WTC11 (cell line): ENCODE measurements around the gene LRP10. TPM values are rescaled to one million over a fixed set of nuclear protein-coding genes. Genes with fewer than 3 reads are reported as not detected.

Source experiments
- ATAC-seq: fragments of 200-7000 bp; cut with Tn5 transposase; 2 replicates; pipeline ENCODE4 v1.10.0; 2021; ENCODE audit warnings: mild to moderate bottlenecking, moderate library complexity
- CTCF ChIA-PET: fragments of 300-600 bp; sonication (Branson Sonifier 250); formaldehyde crosslinking; loops from one replicate; lab custom pipeline; 2021; ENCODE audit warnings: antibody characterized with exemption; lab: Charles Lee
- POLR2A ChIA-PET: fragments of 350-600 bp; sonication (Branson Sonifier 250); formaldehyde crosslinking; loops from one replicate; lab custom pipeline; 2021; ENCODE audit warnings: antibody characterized with exemption; lab: Charles Lee
- DNase-seq: peaks from one replicate; pipeline ENCODE4 v3.0.0; 2021; ENCODE audit warnings: low spot score
- H3K27ac Mint-ChIP-seq: 2 replicates; pipeline ENCODE4 v1.8.0; 2021; ENCODE audit warnings: mixed read lengths
- H3K27me3 Mint-ChIP-seq: 2 replicates; pipeline ENCODE4 v1.8.0; 2021; ENCODE audit warnings: low read depth, mild to moderate bottlenecking, moderate library complexity, mixed read lengths
- H3K36me3 Mint-ChIP-seq: 2 replicates; pipeline ENCODE4 v1.8.0; 2021; ENCODE audit warnings: mixed read lengths
- H3K4me1 Mint-ChIP-seq: 2 replicates; pipeline ENCODE4 v1.8.0; 2022; ENCODE audit warnings: mixed read lengths
- H3K4me3 Mint-ChIP-seq: 2 replicates; pipeline ENCODE4 v1.8.0; 2021; ENCODE audit warnings: mild to moderate bottlenecking, moderate library complexity, mixed read lengths
- H3K9me3 Mint-ChIP-seq: 2 replicates; pipeline ENCODE4 v1.8.0; 2021; ENCODE audit warnings: mixed read lengths
- CBFB ChIP-seq: sonication (generic); formaldehyde crosslinking; IDR thresholded peaks from 2 replicates; pipeline ENCODE4 v1.8.1; 2022; ENCODE audit warnings: mild to moderate bottlenecking, low read depth, missing genetic modification reagents
- CREB1 ChIP-seq: sonication (generic); formaldehyde crosslinking; IDR thresholded peaks from 2 replicates; pipeline ENCODE4 v1.8.0; 2023; ENCODE audit warnings: mild to moderate bottlenecking, missing genetic modification reagents
- FOXK1 ChIP-seq: sonication (generic); formaldehyde crosslinking; IDR thresholded peaks from 2 replicates; pipeline ENCODE4 v1.8.0; 2022; ENCODE audit warnings: mild to moderate bottlenecking, moderate library complexity, missing genetic modification reagents
- NFE2L1 ChIP-seq: sonication (generic); formaldehyde crosslinking; IDR thresholded peaks from 2 replicates; pipeline ENCODE4 v1.8.1; 2023; ENCODE audit warnings: missing genetic modification reagents
- TCF7 ChIP-seq: sonication (generic); formaldehyde crosslinking; IDR thresholded peaks from 2 replicates; pipeline ENCODE4 v1.8.0; 2022; ENCODE audit warnings: mild to moderate bottlenecking, low read depth, missing genetic modification reagents, moderate library complexity
- ZBTB21 ChIP-seq: sonication (generic); formaldehyde crosslinking; IDR thresholded peaks from 2 replicates; pipeline ENCODE4 v1.8.1; 2023; ENCODE audit warnings: mild to moderate bottlenecking, missing genetic modification reagents, borderline replicate concordance
- ZNF121 ChIP-seq: sonication (generic); formaldehyde crosslinking; IDR thresholded peaks from 2 replicates; pipeline ENCODE4 v1.8.0; 2023; ENCODE audit warnings: missing genetic modification reagents
- ZNF396 ChIP-seq: fragments of 250-450 bp; sonication (Bioruptor Pico); IDR thresholded peaks from 2 replicates; pipeline ENCODE4 v1.8.0; 2021; ENCODE audit warnings: mild to moderate bottlenecking, moderate library complexity, borderline replicate concordance
- ZNF671 ChIP-seq: fragments of 250-450 bp; sonication (Bioruptor Pico); IDR thresholded peaks from 2 replicates; pipeline ENCODE4 v1.8.0; 2021; ENCODE audit warnings: mild to moderate bottlenecking
- total RNA-seq: library from RNA; stranded (reverse); gene quantifications from 3 replicates; pipeline ENCODE4 v1.2.3, GENCODE V29; 2021
- TF ChIP-seq, protein P1 (sequence below): sonication (generic); formaldehyde crosslinking; IDR thresholded peaks from 2 replicates; pipeline ENCODE4 v1.8.1; 2023; ENCODE audit warnings: mild to moderate bottlenecking, missing genetic modification reagents, borderline replicate concordance
- TF ChIP-seq, protein P2 (sequence below): sonication (generic); formaldehyde crosslinking; IDR thresholded peaks from 2 replicates; pipeline ENCODE4 v1.8.0; 2022; ENCODE audit warnings: mild to moderate bottlenecking, missing genetic modification reagents
- TF ChIP-seq, protein P3 (sequence below): sonication (generic); formaldehyde crosslinking; IDR thresholded peaks from 2 replicates; pipeline ENCODE4 v1.8.1; 2022; ENCODE audit warnings: low read depth, missing genetic modification reagents, borderline replicate concordance
- TF ChIP-seq, protein P4 (sequence below): fragments of 250-450 bp; sonication (Bioruptor Pico); IDR thresholded peaks from 2 replicates; pipeline ENCODE4 v2.1.2; 2022; ENCODE audit warnings: mild to moderate bottlenecking, moderate library complexity
- TF ChIP-seq, protein P5 (sequence below): sonication (generic); formaldehyde crosslinking; IDR thresholded peaks from 2 replicates; pipeline ENCODE4 v1.8.1; 2023; ENCODE audit warnings: mild to moderate bottlenecking, missing genetic modification reagents, moderate library complexity

Gene LRP10
- total RNA-seq, 1 experiment from 2014 or later = 24.0 TPM

DNA sequence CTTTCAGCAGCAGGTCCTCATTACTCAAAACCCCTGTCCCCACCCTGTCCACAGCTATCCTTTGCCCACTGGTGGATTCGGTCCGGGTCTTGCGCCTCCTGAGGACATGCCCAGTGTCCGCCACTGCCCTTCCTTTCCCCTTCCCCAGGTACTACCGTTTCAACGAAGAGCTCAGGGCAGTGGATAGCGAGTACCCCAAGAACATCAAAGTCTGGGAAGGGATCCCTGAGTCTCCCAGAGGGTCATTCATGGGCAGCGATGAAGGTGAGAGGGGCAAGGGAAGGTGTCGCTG, 26.5 kb upstream of the LRP10 start:
- TF ChIP-seq TCF7 (CRISPR knock-in tag) (no peak), ZNF396 (no peak), ZBTB21 (CRISPR knock-in tag) (no peak), NFE2L1 (CRISPR knock-in tag) (no peak), ZNF671 (CRISPR knock-in tag) (no peak), CBFB (CRISPR knock-in tag) (no peak)
- TF ChIP-seq, protein P1, sequence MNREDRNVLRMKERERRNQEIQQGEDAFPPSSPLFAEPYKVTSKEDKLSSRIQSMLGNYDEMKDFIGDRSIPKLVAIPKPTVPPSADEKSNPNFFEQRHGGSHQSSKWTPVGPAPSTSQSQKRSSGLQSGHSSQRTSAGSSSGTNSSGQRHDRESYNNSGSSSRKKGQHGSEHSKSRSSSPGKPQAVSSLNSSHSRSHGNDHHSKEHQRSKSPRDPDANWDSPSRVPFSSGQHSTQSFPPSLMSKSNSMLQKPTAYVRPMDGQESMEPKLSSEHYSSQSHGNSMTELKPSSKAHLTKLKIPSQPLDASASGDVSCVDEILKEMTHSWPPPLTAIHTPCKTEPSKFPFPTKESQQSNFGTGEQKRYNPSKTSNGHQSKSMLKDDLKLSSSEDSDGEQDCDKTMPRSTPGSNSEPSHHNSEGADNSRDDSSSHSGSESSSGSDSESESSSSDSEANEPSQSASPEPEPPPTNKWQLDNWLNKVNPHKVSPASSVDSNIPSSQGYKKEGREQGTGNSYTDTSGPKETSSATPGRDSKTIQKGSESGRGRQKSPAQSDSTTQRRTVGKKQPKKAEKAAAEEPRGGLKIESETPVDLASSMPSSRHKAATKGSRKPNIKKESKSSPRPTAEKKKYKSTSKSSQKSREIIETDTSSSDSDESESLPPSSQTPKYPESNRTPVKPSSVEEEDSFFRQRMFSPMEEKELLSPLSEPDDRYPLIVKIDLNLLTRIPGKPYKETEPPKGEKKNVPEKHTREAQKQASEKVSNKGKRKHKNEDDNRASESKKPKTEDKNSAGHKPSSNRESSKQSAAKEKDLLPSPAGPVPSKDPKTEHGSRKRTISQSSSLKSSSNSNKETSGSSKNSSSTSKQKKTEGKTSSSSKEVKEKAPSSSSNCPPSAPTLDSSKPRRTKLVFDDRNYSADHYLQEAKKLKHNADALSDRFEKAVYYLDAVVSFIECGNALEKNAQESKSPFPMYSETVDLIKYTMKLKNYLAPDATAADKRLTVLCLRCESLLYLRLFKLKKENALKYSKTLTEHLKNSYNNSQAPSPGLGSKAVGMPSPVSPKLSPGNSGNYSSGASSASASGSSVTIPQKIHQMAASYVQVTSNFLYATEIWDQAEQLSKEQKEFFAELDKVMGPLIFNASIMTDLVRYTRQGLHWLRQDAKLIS (CRISPR knock-in tag) = no peak
- TF ChIP-seq, protein P2, sequence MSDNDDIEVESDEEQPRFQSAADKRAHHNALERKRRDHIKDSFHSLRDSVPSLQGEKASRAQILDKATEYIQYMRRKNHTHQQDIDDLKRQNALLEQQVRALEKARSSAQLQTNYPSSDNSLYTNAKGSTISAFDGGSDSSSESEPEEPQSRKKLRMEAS (CRISPR knock-in tag) = no peak
- TF ChIP-seq, protein P3, sequence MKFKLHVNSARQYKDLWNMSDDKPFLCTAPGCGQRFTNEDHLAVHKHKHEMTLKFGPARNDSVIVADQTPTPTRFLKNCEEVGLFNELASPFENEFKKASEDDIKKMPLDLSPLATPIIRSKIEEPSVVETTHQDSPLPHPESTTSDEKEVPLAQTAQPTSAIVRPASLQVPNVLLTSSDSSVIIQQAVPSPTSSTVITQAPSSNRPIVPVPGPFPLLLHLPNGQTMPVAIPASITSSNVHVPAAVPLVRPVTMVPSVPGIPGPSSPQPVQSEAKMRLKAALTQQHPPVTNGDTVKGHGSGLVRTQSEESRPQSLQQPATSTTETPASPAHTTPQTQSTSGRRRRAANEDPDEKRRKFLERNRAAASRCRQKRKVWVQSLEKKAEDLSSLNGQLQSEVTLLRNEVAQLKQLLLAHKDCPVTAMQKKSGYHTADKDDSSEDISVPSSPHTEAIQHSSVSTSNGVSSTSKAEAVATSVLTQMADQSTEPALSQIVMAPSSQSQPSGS = no peak
- TF ChIP-seq, protein P4, sequence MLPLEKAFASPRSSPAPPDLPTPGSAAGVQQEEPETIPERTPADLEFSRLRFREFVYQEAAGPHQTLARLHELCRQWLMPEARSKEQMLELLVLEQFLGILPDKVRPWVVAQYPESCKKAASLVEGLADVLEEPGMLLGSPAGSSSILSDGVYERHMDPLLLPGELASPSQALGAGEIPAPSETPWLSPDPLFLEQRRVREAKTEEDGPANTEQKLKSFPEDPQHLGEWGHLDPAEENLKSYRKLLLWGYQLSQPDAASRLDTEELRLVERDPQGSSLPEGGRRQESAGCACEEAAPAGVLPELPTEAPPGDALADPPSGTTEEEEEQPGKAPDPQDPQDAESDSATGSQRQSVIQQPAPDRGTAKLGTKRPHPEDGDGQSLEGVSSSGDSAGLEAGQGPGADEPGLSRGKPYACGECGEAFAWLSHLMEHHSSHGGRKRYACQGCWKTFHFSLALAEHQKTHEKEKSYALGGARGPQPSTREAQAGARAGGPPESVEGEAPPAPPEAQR = no peak
- no peak overlapping the region for H3K27ac Mint-ChIP-seq

DNA sequence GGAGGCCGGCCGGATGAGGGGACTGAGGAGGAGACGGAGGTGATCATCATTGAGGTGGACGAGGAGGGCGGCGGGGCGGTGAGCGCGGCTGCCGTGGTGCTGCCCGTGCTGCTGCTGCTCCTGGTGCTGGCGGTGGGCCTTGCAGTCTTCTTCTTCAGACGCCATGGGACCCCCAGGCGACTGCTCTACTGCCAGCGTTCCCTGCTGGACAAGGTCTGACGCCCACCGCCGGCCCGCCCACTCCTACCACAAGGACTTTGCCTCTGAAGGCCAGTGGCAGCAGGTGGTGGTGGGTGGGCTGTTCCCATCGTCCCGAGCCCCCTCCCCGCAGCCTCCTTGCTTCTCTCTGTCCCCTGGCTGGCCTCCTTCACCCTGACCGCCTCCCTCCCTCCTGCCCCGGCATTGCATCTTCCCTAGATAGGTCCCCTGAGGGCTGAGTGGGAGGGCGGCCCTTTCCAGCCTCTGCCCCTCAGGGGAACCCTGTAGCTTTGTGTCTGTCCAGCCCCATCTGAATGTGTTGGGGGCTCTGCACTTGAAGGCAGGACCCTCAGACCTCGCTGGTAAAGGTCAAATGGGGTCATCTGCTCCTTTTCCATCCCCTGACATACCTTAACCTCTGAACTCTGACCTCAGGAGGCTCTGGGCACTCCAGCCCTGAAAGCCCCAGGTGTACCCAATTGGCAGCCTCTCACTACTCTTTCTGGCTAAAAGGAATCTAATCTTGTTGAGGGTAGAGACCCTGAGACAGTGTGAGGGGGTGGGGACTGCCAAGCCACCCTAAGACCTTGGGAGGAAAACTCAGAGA, 25.5 kb upstream of the LRP10 start:
- Mint-ChIP-seq H3K27ac (no peak overlapping the region), H3K36me3 (peaks cover 44% of the 10 kb centered on the region), H3K4me1 (peaks cover 24% of the 10 kb centered on the region), H3K27me3 (no peaks in the 10 kb centered on the region), H3K4me3 (no peak overlapping the region), H3K9me3 (no peaks in the 10 kb centered on the region)
- TF ChIP-seq ZNF121 (CRISPR knock-in tag) = no peak
- TF ChIP-seq CREB1 = no peak
- TF ChIP-seq, protein P5, sequence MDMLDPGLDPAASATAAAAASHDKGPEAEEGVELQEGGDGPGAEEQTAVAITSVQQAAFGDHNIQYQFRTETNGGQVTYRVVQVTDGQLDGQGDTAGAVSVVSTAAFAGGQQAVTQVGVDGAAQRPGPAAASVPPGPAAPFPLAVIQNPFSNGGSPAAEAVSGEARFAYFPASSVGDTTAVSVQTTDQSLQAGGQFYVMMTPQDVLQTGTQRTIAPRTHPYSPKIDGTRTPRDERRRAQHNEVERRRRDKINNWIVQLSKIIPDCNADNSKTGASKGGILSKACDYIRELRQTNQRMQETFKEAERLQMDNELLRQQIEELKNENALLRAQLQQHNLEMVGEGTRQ (CRISPR knock-in tag) = no peak
- no peak for TF ChIP-seq FOXK1 (CRISPR knock-in tag)
- CTCF ChIA-PET = interaction anchor here (10.1 kb wide), 1 partner anchor 24 kb away, joined by 280 read pairs; no protein-coding TSS in a partner anchor
- ATAC-seq = no peak
- POLR2A ChIA-PET = no interaction called here
- DNase-seq = no peak

More for the DNA sequence above, 26.5 kb upstream of the LRP10 start:
- H3K4me1 Mint-ChIP-seq = peaks cover 24% of the 10 kb centered on the region
- no peaks in the 10 kb centered on the region for H3K27me3 Mint-ChIP-seq
- no peak for ATAC-seq
- H3K36me3 Mint-ChIP-seq = peaks cover 44% of the 10 kb centered on the region
- no peak for DNase-seq
- no peak overlapping the region for H3K4me3 Mint-ChIP-seq
- CTCF ChIA-PET = interaction anchor here (2.0 kb wide), 1 partner anchor 8 kb away, joined by 10 read pairs; no protein-coding TSS in a partner anchor
- POLR2A ChIA-PET = interaction anchor here (0.6 kb wide), 1 partner anchor 31 kb away, joined by 5 read pairs; no protein-coding TSS in a partner anchor
- H3K9me3 Mint-ChIP-seq = no peaks in the 10 kb centered on the region
